PC-3 (cell line): Measurements from ENCODE around the gene TOMM34. TPM values are rescaled to one million over a fixed set of nuclear protein-coding genes. Genes with fewer than 3 reads are reported as not detected.

Experiments
- ATAC-seq: fragments of 200-7000 bp; cut with Tn5 transposase; 2 replicates; pipeline ENCODE4 v1.9.1; 2020; ENCODE audit warnings: mild to moderate bottlenecking, moderate library complexity
- BruUV-seq: library from RNA; stranded (reverse); fragments of 400-500 nt; replicated peaks from 2 replicates; lab custom pipeline; 2021; lab: Mats Ljungman, UMichigan
- CTCF ChIA-PET: fragments of 300-600 bp; sonication (Branson Sonifier 250); formaldehyde crosslinking; loops from one replicate; lab custom pipeline; 2022; ENCODE audit warnings: antibody characterized with exemption; lab: Charles Lee
- POLR2A ChIA-PET: fragments of 300-600 bp; sonication (Branson Sonifier 250); formaldehyde crosslinking; loops from one replicate; lab custom pipeline; 2022; ENCODE audit warnings: antibody characterized with exemption; ENCODE audit not compliant: unreplicated experiment; lab: Charles Lee
- DNase-seq: peaks from one replicate; pipeline ENCODE4 v3.0.0-alpha.2; 2015
- H2AFZ ChIP-seq: fragments of 300-600 bp; sonication (generic); 2 replicates; pipeline ENCODE4 v1.6.0; 2016; ENCODE audit warnings: antibody characterized with exemption, low read length
- H3F3A ChIP-seq: fragments of 300-600 bp; sonication (generic); one replicate; pipeline ENCODE4 v1.6.0; 2017; ENCODE audit warnings: antibody characterized with exemption, low read length, control low read depth, mild to moderate bottlenecking; ENCODE audit not compliant: unreplicated experiment
- H3K27ac ChIP-seq: fragments of 300-600 bp; sonication (generic); 2 replicates; pipeline ENCODE4 v1.5.1; 2016; ENCODE audit warnings: mild to moderate bottlenecking, low read length
- H3K27me3 ChIP-seq: fragments of 300-600 bp; sonication (generic); 2 replicates; pipeline ENCODE4 v1.6.1; 2016; ENCODE audit warnings: low read length, mixed read lengths
- H3K36me3 ChIP-seq: fragments of 300-600 bp; sonication (generic); 2 replicates; pipeline ENCODE4 v1.6.1; 2016; ENCODE audit warnings: low read depth, mixed run types, low read length, mixed read lengths
- H3K4me1 ChIP-seq: fragments of 300-600 bp; sonication (generic); 2 replicates; pipeline ENCODE4 v1.5.1; 2016; ENCODE audit warnings: low read length; ENCODE audit not compliant: insufficient read depth
- H3K4me2 ChIP-seq: fragments of 300-600 bp; sonication (generic); 2 replicates; pipeline ENCODE4 v1.6.0; 2016; ENCODE audit warnings: low read length
- H3K4me3 ChIP-seq: fragments of 300-600 bp; sonication (generic); 2 replicates; pipeline ENCODE4 v1.5.1; 2016; ENCODE audit warnings: mild to moderate bottlenecking, low read length, mixed read lengths
- H3K79me2 ChIP-seq: fragments of 300-600 bp; sonication (generic); 2 replicates; pipeline ENCODE4 v1.6.1; 2017; ENCODE audit warnings: low read length, mixed read lengths
- H3K9ac ChIP-seq: fragments of 300-600 bp; sonication (generic); 2 replicates; pipeline ENCODE4 v1.6.0; 2016; ENCODE audit warnings: mild to moderate bottlenecking, low read length
- H3K9me2 ChIP-seq: fragments of 300-600 bp; sonication (generic); replicated peaks from 2 replicates; pipeline ENCODE4 v1.6.1; 2016; ENCODE audit warnings: mixed run types, low read length, mixed read lengths
- H3K9me3 ChIP-seq: fragments of 300-600 bp; sonication (generic); 2 replicates; pipeline ENCODE4 v1.6.1; 2016; ENCODE audit warnings: low read length, mixed read lengths
- H4K20me1 ChIP-seq: fragments of 300-600 bp; sonication (generic); 2 replicates; pipeline ENCODE4 v1.6.1; 2016; ENCODE audit warnings: low read length, mixed read lengths
- EZH2 ChIP-seq: fragments of 300-600 bp; sonication (generic); IDR thresholded peaks from one replicate; pipeline ENCODE4 v1.6.1; 2017; ENCODE audit warnings: antibody characterized with exemption, mild to moderate bottlenecking, low read length; ENCODE audit not compliant: unreplicated experiment
- EZH2phosphoT487 ChIP-seq: fragments of 300-600 bp; sonication (generic); IDR thresholded peaks from 2 replicates; pipeline ENCODE4 v1.6.1; 2018; ENCODE audit warnings: mild to moderate bottlenecking, antibody characterized with exemption, low read length, borderline replicate concordance
- intact Hi-C: fragments of 100-400 bp; cut with micrococcal nuclease; formaldehyde crosslinking; loops from 2 replicates; pipeline ENCODE4 v1.9.0; 2023
- total RNA-seq: library from RNA; depleted of rRNA; stranded (reverse); fragments of >200 nt; gene quantifications from 2 replicates; pipeline ENCODE4 v1.2.3, GENCODE V29; 2014
- TF ChIP-seq, protein P1 (sequence below): fragments of 300-600 bp; sonication (generic); conservative IDR thresholded peaks from 2 replicates; pipeline ENCODE4 v1.5.1; 2017; ENCODE audit warnings: antibody characterized with exemption, low read depth, mild to moderate bottlenecking, low read length

The TOMM34 gene
- total RNA-seq, 1 experiment from 2014 or later: 120 TPM

DNA sequence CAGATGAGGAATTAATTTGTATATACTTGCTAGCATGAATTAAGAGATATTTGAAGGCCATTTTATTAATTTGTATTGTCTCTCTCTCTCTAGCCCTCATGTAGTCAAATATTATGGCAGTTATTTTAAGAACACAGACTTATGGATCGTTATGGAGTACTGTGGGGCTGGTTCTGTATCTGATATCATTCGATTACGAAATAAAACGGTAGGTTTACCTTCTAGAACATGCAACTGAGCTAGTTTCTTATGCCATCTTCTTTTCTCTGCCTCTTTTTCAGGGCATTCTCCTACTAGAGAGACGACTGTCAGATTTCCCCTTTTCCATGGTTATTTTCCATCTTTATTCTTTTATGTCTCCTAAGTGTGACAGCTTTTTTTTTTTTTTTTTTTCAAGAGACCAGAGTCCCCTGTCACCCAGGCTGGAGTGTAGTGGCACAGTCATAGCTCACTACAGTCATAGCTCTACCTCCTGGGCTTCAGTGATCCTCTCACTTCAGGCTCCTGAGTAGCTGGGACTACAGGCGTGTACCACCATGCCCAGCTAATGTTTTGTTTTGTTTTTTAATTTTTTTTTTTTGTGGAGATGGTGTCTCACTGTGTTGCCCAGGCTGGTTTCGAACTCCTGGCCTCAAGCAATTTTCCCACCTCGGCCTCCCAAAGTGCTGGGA, 21.7 kb upstream of the TOMM34 start:
- H3K79me2 ChIP-seq: no peaks in the 10 kb centered on the region
- intact Hi-C loops: no loop called here
- no peak overlapping the region for H3K9ac ChIP-seq
- no TSS peak for BruUV-seq
- peaks cover 5% of the 10 kb centered on the region; the same call in 1 of the 2 replicates for H3K4me1 ChIP-seq
- no peaks in the 10 kb centered on the region for H3K9me3 ChIP-seq
- peaks cover 24% of the 10 kb centered on the region for H3K36me3 ChIP-seq
- no peaks in the 10 kb centered on the region for H3K27me3 ChIP-seq
- H3K27ac ChIP-seq: no peak overlapping the region
- CTCF ChIA-PET: interaction anchor here (0.6 kb wide), 1 partner anchor 255 kb away, joined by 4 read pairs; no protein-coding TSS in a partner anchor
- DNase-seq (no peak), ATAC-seq (no peak)
- H3K4me3 ChIP-seq: no peak overlapping the region
- H4K20me1 ChIP-seq: no peaks in the 10 kb centered on the region
- no peak overlapping the region for H2AFZ ChIP-seq
- TF ChIP-seq, protein P1, sequence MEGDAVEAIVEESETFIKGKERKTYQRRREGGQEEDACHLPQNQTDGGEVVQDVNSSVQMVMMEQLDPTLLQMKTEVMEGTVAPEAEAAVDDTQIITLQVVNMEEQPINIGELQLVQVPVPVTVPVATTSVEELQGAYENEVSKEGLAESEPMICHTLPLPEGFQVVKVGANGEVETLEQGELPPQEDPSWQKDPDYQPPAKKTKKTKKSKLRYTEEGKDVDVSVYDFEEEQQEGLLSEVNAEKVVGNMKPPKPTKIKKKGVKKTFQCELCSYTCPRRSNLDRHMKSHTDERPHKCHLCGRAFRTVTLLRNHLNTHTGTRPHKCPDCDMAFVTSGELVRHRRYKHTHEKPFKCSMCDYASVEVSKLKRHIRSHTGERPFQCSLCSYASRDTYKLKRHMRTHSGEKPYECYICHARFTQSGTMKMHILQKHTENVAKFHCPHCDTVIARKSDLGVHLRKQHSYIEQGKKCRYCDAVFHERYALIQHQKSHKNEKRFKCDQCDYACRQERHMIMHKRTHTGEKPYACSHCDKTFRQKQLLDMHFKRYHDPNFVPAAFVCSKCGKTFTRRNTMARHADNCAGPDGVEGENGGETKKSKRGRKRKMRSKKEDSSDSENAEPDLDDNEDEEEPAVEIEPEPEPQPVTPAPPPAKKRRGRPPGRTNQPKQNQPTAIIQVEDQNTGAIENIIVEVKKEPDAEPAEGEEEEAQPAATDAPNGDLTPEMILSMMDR: no peak
- TF ChIP-seq EZH2phosphoT487 (no peak), EZH2 (no peak)
- H3F3A ChIP-seq: no peaks in the 10 kb centered on the region
- no peak overlapping the region for H3K4me2 ChIP-seq
- H3K9me2 ChIP-seq: no peaks in the 10 kb centered on the region
- POLR2A ChIA-PET: no interaction called here

DNA sequence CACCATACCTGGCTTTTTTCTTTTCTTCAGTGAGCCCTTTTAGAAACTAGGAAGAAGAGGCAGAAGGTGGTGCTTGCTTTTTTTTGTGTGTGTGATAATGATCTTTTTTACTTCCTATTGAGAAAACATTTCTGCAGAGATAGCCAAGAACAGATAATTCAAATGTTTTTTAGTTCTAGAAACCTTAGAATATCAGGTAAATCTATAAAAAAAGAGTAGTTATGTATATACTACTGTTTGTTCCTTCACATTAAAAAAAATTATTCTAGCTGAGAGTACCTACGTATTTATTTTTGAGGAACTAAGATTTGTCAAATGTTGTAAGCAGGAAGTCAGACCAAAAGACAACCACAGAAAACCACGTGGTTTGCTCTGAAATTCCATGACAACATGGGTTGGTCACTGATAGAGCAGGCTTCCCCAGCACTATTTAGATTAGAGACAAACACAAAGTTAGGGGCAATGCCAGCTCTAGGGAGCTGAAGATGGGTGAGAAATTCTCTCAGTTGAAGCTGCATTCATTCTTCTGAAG, 19.0 kb upstream of the TOMM34 start:
- no peaks in the 10 kb centered on the region for H3F3A ChIP-seq
- no peak overlapping the region for H3K9ac ChIP-seq
- H3K27ac ChIP-seq: no peak overlapping the region
- no TSS peak for BruUV-seq
- H3K4me2 ChIP-seq: no peak overlapping the region
- no peak overlapping the region for H3K4me3 ChIP-seq
- no peaks in the 10 kb centered on the region for H4K20me1 ChIP-seq
- ATAC-seq (peak; percentile 35; the same call in 1 of the 2 replicates), DNase-seq (peak; percentile 35)
- POLR2A ChIA-PET: no interaction called here
- H3K36me3 ChIP-seq: peaks cover 41% of the 10 kb centered on the region
- no peak for TF ChIP-seq EZH2
- TF ChIP-seq, protein P1: no peak
- no peak overlapping the region for H2AFZ ChIP-seq
- H3K9me2 ChIP-seq: no peaks in the 10 kb centered on the region
- H3K27me3 ChIP-seq: no peaks in the 10 kb centered on the region
- H3K79me2 ChIP-seq: no peaks in the 10 kb centered on the region
- no peaks in the 10 kb centered on the region for H3K9me3 ChIP-seq
- intact Hi-C loops: no loop called here
- peaks cover 5% of the 10 kb centered on the region; the same call in 1 of the 2 replicates for H3K4me1 ChIP-seq
- CTCF ChIA-PET: no interaction called here

DNA sequence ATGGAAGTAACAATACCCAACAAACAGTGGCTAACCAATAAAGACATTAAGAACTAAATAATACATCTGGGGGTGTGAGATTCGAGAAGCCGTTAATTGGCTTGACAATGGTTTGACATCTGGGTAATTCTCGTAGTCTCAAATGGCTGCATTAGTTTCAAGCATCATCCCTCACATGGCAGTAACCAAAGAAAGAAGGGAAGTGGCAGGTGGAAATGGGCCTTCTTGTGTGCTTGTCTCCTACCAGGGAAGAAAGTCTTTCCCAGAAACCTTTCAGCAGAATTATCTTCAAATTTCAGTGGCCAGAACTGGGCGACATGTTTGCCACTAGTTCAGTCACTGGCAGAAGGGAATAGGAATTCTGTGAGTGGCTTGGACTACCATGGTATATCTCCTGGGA, 16.5 kb upstream of the TOMM34 start:
- Histone ChIP-seq H4K20me1 (no peaks in the 10 kb centered on the region), H3K27ac (no peak overlapping the region), H3K4me3 (no peak overlapping the region), H3K4me1 (peaks cover 23% of the 10 kb centered on the region), H3K9ac (no peak overlapping the region), H3K4me2 (no peak overlapping the region), H2AFZ (no peak overlapping the region), H3K9me3 (no peaks in the 10 kb centered on the region), H3K36me3 (peaks cover 38% of the 10 kb centered on the region), H3F3A (peaks cover 13% of the 10 kb centered on the region), H3K27me3 (no peaks in the 10 kb centered on the region), H3K9me2 (no peaks in the 10 kb centered on the region), H3K79me2 (peaks cover 4% of the 10 kb centered on the region)
- ATAC-seq (no peak), DNase-seq (no peak)
- CTCF ChIA-PET: no interaction called here
- intact Hi-C loops: no loop called here
- BruUV-seq: no TSS peak
- TF ChIP-seq EZH2 (no peak), EZH2phosphoT487 (no peak)
- TF ChIP-seq, protein P1: no peak
- POLR2A ChIA-PET: no interaction called here
